ENCODE measurements around the gene CD82.

The CD82 gene

DNA sequence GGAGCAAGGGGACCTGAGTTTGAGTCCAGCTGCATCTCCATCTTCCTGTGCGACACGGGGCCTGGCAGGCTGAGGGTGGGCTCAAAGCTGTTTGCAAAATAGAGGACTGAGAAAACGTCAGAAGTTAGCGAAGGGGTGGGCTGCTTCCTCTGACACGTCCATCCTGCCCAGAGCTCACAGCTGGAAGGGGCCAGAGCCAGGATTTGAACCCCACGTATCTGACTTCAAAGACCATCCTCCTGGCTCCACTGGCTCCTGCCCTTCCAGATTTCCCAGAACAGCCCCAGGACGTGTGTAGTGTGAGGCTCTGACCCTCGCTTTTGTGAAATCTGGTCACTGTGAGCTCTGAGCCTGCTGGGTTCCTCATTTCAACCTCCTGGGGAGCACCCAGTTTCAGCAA is 56.3 kb downstream of the CD82 start:
- no peak for DNase-seq

DNA sequence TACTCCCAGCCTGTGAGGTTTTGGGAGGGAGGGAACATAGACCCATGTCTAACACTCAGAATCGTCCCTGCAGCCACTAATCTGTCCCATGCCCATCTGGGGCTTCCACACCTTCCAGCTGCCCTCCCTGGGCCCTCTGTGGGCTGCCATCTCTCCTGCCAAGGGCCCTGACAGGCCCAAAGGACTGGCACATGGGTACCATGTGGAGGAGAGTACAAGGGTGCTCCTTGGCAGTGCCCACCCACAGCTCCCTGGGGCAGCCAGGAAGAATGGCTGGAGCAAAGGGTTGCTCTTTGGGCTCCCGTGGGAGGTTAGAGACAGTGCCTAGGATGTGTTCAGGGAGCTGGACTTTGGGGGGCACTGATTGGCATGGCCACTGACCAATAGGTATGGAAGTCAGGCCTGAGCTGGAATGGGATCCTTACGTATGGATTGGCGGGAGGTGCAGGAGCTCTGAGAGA is 56.8 kb downstream of the CD82 start:
- DNase-seq: no peak

- no peak for DNase-seq
Observed at GRCh38 chr11:44622721-44623258, 57.3 kb downstream of the CD82 start.

DNA sequence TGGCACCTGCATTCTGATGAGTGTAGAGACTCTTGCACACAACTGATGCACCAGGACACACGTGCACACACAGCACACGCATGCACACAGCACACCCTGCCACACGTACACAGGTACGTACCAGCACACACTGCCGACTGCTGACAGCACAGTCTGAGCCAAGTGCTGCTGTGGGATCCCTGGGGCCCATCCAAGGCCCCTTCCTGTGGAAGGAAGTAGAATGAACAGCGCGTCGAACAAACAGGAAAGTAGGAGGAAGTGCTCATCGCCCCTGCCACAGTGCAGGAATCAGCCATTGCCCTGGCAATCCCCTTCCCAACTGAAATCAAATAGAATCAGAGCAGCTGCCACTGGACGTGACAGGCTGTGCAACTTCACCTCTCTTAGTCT is 57.9 kb downstream of the CD82 start:
- DNase-seq: no peak

- DNase-seq: no peak
Observed at GRCh38 chr11:44623731-44624491, 58.4 kb downstream of the CD82 start.

GRCh38 chr11:44624761-44625221 is 59.3 kb downstream of the CD82 start:
- no peak for DNase-seq

- peak; percentile 73 for DNase-seq
Observed at GRCh38 chr11:44625759-44626523, 60.5 kb downstream of the CD82 start.

- DNase-seq: no peak
Observed at GRCh38 chr11:44626645-44627044, 61.2 kb downstream of the CD82 start.

DNA sequence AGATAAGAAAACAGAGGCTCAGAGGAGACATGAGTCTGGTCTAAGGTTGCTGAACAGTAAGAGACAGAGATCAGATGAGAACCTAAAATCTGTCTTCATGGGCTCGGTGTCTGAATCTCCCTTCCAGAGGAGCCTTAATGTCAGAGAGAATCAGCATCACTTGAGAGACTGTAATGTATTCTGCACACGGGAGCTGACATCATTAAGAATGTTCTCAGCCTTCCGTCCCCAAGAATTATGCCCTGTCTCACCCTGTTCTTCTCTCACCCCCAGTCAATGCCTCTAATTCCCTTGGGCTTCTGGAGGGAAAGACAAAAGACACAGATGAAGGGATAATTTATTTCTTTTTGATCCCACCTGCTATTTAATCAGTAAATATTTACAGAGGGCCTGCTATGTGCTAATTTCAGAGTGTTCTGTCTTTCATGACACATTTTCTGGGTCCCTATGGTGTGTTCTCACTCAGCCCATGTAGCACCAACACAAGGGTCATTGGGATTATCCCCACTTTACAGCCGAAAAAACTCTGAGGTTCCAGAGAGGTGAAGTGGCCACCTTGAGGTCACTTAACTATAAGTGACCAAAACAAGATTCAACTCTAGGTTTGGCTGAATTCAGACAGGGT is 61.8 kb downstream of the CD82 start:
- no peak for DNase-seq

DNA sequence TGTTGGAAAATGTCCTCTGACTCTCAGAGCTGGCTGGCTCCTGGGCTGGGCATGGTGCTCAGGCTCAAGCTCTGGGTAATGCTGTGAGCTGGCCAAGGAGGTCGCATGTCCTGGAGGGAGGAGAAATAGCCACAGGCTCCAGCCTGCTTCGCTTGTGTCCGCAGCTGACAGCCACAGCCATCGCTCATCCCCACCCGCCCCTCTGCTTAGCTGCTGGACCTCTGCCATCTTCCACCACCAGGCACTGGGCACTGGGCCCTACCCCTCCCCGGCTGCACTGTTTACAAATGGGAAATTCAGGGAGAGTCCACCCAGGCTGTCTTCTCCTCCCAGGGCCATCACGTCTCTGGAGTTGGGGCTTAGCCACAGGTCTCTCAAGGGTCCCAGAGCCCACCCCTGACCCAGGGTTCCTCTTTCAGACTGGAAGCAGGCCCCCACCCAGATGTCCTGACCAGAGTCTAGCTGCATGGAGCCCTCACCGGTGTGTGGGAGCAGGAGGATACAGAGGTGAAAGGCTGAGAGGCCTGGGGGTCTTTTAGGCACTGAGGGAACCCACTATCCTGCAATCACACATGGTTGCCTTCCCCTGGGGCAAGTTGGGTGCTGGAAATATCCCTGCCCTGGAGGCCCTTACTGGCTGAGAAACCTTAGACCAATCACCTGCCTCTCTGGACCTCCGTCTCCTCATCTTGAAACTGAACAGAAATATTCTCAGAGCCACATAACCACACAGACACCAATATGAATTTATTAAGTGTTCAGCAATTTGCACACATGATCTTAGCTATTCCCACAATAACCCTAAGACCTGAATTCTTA is 62.7 kb downstream of the CD82 start:
- no peak for DNase-seq

GRCh38 chr11:44628730-44629700 is 63.6 kb downstream of the CD82 start:
- DNase-seq: no peak

- DNase-seq: no peak
Observed at GRCh38 chr11:44629732-44630345, 64.4 kb downstream of the CD82 start.

- no peak for DNase-seq
Observed at GRCh38 chr11:44630511-44631210, 65.2 kb downstream of the CD82 start.

GRCh38 chr11:44631831-44632230 is 66.4 kb downstream of the CD82 start:
- DNase-seq: no peak

DNA sequence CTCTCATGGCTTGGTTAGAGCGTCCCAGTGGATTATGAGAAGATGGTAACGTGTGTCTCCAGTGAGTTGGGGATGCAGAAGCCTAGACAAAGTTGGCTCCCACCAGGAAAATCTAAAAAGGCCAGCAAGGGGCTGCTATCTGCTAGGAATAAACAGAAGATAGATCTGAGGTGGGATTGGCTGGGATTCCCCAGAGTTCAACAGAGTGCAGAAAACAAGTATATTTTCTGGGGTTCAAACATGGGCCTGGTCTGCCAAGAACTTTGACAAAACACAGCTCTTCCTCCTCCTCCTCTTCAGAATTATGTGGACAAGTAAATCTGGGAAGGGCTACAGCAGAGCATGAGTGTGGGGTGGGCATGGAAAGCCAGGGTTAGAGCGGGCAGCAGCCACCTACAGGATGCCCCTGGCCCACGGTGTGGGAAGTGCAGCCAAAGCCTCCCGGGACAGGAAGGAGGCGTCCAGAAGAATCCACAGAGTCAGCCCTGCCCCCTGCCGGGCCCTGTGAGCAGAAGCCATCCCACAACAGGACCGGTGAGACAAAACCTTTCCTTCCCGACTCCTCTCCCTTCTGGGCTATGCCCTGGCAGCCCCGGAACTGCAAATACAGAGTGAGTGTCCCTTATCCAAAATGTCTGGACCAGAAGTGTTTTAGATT is 67.1 kb downstream of the CD82 start:
- DNase-seq: peak; percentile 72

- peak; percentile 58 for DNase-seq
Observed at GRCh38 chr11:44633641-44634040, 68.2 kb downstream of the CD82 start.

- DNase-seq: no peak
Observed at GRCh38 chr11:44634401-44635281, 69.2 kb downstream of the CD82 start.

- peak; percentile 64 for DNase-seq
Observed at GRCh38 chr11:44637487-44637886, 72.0 kb downstream of the CD82 start.

DNA sequence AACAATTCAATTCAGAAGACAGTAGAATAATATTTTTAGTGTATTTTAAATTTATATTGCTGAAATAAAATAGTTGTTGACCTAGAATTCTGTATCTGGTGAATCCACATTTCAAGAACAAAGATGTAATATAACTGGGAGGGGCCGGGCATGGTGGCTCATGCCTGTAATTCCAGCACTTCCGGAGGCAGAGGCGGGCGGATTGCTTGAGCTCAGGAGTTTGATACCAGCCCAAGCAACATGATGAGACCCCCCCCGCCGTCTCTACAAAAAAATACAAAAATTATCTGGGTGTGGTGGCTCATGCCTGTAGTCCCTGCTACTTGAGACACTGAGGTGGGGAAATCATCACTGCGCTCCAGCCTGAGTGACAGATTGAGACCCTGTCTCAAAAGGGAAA is 72.6 kb downstream of the CD82 start:
- no peak for DNase-seq
